ENCODE data around the gene VWCE.

DNA sequence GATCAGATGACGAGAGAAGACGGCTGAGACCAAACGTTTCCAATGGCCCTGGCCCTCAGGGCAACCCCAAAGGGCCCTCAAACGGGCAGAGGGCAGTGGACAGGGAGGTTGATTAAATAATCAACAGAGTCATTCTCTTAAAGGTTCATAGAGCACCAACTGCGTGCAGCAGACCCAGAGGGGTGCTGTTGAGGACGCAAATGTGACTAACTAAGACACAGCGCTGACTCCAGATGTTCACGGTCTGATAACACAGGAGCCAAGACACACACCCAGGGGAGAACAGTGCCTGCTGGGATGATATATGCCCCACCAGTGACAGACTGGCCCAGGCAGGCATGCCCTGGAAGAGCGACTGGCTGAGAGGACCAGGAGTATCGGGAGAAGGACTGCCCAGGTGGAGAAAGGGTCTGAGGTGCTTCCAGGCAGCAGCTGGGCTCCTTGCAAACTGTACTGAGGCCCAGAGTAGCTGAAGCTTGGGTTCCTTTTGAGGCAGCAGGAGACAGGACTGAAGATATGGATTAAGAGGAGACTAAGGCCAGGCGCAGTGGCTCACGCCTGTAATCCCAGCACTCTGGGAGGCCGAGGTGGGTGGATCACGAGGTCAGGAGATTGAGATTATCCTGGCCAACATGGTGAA is 7.7 kb downstream of the VWCE start:
- no peak for TF ChIP-seq POLR2A (IDR thresholded peaks at IDR 0.05; ENCODE audit: low read depth, low read length)
- no peak for TF ChIP-seq KDM1A (IDR thresholded peaks at IDR 0.05; ENCODE audit: borderline replicate concordance)
- no peak for TF ChIP-seq ATF3 (IDR thresholded peaks at IDR 0.05; ENCODE audit: borderline replicate concordance, extremely low read depth, low read depth, low read length)
- no peak for TF ChIP-seq NFIC (IDR thresholded peaks at IDR 0.05; ENCODE audit: low read depth, low read length)
- TF ChIP-seq, protein P1, sequence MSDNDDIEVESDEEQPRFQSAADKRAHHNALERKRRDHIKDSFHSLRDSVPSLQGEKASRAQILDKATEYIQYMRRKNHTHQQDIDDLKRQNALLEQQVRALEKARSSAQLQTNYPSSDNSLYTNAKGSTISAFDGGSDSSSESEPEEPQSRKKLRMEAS (IDR thresholded peaks at IDR 0.05; ENCODE audit: low read depth, low read length) = no peak
- TF ChIP-seq RFX5 (IDR thresholded peaks at IDR 0.05; ENCODE audit: low read depth, low read length) = no peak
- TF ChIP-seq POLR2AphosphoS5 (IDR thresholded peaks at IDR 0.05; ENCODE audit: low read length) = no peak
